SW 1271 (cell line): ENCODE results near the gene EGLN2.
"Not testable (repeated sequence)": the region's sequence is repeated elsewhere in the genome, so short reads cannot be mapped to it uniquely, and the experiment has no call there.

Experiments
- DNase-seq, 2 experiments: peaks; one replicate each; lab custom pipeline; 2025; lab: John Stamatoyannopoulos, UW

Gene EGLN2

DNA sequence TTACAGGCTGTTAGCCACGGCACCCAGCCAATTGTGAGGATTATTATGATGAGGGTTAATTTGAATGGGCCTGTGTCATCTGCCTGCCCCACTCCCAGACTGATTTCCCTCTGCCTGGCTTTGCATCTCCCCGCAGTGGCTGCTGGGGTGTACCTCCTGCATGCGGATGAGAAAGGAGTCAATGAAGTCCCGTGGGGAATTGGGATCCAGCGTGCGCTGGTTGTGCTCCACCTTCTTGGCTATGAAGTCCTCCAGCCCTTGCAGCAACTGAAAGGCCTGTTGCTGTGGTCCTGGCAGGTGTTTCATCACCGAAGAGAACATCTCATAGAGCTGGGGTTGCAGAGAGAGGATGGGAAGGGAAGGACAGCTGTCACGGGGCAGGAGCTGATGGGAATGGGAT lies 47.7 kb downstream of the EGLN2 start:
- not testable (repeated sequence) for DNase-seq

DNA sequence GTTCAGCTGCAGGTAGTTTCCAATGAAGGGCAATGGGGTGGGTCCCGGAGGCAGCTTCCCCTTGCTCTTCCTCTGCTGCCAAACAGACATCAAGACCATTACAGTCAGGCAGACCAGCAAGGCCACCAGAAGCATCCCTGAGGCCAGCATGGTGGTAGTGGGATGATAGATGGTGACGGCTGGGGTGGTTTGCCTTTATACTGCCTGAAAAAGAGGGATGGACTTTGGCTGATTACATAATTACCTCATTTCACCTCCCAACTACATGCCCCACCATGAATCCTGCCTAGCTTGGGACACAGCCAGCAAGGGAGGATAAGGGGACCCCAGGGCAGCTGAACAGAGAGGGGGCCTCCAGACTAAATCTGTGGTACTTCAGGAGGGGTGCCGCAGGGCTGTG lies 51.3 kb downstream of the EGLN2 start, which contains the start of gene CYP2A6:
CYP2A6 (minus strand) TSS at position 171 of the 400 bp plus-strand sequence; CDS start at position 150, 21 bp downstream.
- DNase-seq, result not testable (repeated sequence)

DNA sequence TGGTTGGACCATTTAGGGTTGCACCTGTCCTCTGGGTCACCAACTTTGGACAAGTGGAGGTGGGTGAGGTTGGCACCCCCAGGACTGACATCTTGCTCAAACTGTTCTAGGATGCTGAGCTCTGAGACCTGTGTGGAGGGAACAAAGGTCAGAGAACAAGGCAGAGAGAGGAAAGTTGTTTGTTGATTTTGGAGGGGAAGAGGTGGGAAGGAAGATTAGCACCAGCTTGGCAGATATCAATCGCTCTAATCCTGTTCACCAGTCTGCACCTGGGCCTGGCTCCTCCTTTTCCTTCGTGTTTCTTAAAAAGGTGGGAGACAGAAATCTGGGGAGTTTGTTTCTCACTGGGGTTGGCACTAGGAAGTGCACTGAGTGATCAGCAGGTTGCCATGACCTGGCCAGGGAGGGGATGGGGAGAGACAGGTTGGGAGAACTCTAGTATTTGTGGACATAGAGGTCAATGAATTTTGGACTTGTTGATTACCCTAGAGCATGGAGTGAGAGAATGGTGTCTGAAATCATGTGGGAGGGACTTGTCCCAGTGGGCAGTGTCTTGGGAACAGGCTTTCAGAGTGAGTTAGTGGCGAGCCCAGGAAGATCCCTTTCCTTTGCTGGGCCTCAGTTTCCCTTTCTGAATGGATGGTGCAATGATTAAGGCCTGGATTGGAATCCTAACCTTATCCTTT lies 53.6 kb downstream of the EGLN2 start:
- DNase-seq, result not testable (repeated sequence)
